ENCODE results near the gene ABCA1.

ABCA1 gene

DNA sequence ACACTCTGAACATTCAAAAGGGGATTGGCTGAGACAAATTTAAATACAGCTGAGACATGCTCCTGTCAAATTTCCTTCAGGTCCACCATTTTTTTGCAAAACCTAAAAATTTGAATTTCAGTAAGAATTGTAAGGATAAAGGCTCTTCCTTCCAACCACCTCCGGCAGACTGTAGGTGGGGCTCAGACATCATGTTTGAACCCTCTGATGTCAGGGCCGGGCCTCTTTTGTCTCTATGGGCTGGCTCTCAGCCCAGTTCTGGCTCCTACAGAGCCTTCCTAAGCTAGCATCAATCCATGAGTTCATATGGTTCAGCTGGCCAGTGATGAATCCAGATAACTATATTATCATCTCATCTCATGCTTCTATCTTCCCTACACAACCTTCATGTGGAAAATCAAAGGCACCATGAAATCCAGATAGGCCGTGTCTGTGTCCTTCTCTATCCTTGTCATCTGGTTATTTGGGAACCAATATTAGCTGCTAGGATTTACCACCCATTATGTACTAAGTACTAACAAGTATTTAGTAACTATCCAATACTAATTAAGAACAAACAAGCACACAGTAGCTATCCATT, 119.8 kb downstream of the ABCA1 start:
- no peak overlapping the region for H3K4me3 ChIP-seq (ENCODE audit: low read length in 2 of 2)
- H3K27me3 ChIP-seq (ENCODE audit: control insufficient read depth in 2 of 2, insufficient read depth in 2 of 2, low read length in 2 of 2), result no peaks in the 10 kb centered on the region
- peaks cover 59 to 85% of the 10 kb centered on the region in 2 donors for H3K36me3 ChIP-seq (ENCODE audit: control insufficient read depth in 2 of 2, insufficient read depth in 2 of 2, low read length in 2 of 2)
- no peak overlapping the region for H3K27ac ChIP-seq (ENCODE audit: low read depth in 2 of 2, low read length in 2 of 2)
- no peaks in the 10 kb centered on the region for H3K9me3 ChIP-seq (ENCODE audit: control insufficient read depth in 2 of 2, low read length in 2 of 2)
- H3K4me1 ChIP-seq (ENCODE audit: control insufficient read depth in 2 of 2, insufficient read depth in 2 of 2, low read length in 2 of 2), result peaks cover 0 to 4% of the 10 kb centered on the region in 2 donors
- no peak overlapping the region for H3K9ac ChIP-seq (ENCODE audit: low read depth in 1 of 2, low read length in 2 of 2)

DNA sequence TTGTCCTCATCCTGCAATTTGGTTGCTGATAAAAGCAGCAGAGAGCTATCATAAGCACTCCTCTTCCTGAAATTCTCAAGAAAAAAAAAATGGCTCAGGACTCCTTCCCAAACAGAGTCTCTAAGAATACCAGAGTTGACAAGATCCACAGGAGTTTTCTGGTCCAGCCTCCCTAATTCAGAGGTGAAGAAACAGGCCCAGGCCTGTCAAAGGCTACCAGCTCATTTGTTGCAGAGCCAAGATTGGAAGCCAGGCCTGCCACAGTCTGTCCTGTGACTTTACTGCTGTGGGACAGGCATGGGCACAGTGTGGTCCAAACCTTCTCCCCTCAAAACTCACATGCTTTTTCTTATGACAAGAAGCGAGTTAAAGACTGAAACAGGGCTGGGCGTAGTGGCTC, 122.5 kb downstream of the ABCA1 start:
- no peak overlapping the region for H3K9ac ChIP-seq (ENCODE audit: low read depth in 1 of 2, low read length in 2 of 2)
- no peak overlapping the region for H3K27ac ChIP-seq (ENCODE audit: low read depth in 2 of 2, low read length in 2 of 2)
- H3K27me3 ChIP-seq (ENCODE audit: control insufficient read depth in 2 of 2, insufficient read depth in 2 of 2, low read length in 2 of 2), result no peaks in the 10 kb centered on the region
- H3K4me1 ChIP-seq (ENCODE audit: control insufficient read depth in 2 of 2, insufficient read depth in 2 of 2, low read length in 2 of 2), result peaks cover 0 to under 1% of the 10 kb centered on the region in 2 donors
- peaks cover 64 to 81% of the 10 kb centered on the region in 2 donors for H3K36me3 ChIP-seq (ENCODE audit: control insufficient read depth in 2 of 2, insufficient read depth in 2 of 2, low read length in 2 of 2)
- H3K9me3 ChIP-seq (ENCODE audit: control insufficient read depth in 2 of 2, low read length in 2 of 2), result no peaks in the 10 kb centered on the region
- H3K4me3 ChIP-seq (ENCODE audit: low read length in 2 of 2), result no peak overlapping the region

DNA sequence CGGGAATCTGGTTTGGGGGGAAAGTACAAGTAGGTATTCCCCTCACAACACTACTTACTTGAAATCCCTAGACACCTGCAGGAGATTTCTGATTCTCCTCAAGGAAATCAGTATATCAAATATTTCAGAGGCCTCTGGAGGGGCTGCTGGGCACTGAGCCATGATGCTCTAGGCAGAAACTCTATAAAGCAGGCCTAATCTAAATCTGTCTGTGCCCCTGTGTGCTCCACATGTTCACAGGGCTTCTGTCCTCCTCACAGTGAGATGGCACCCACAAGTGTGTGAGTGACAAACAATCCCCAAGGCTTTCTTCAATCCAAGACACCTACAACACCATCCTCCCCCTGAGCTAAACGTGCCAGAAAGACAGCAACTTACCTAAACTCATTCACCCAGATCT, 125.0 kb downstream of the ABCA1 start:
- H3K36me3 ChIP-seq (ENCODE audit: control insufficient read depth in 2 of 2, insufficient read depth in 2 of 2, low read length in 2 of 2), result peaks cover 69 to 81% of the 10 kb centered on the region in 2 donors

DNA sequence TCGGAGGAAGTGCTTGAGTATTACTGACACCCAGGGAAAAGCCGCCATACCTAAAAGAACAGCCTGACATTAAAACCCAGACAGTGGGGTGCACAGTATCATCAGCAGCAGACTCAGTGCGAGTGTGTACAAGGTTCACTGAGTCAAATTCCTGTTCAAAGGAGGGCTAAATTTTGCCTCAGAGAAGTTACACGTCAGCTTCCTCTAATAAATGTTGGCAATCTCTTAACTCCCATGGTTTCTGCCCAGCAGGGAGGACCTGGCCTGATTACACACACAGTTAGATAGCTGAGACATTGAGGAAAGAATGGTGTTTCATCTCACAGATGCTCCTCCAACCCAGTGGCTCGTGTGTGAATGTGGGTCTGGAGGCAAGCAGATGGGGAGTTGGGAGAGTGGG, 125.8 kb downstream of the ABCA1 start:
- H3K27ac ChIP-seq (ENCODE audit: low read depth in 2 of 2, low read length in 2 of 2), result no peak overlapping the region
- no peak overlapping the region for H3K9ac ChIP-seq (ENCODE audit: low read depth in 1 of 2, low read length in 2 of 2)
- H3K27me3 ChIP-seq (ENCODE audit: control insufficient read depth in 2 of 2, insufficient read depth in 2 of 2, low read length in 2 of 2), result no peaks in the 10 kb centered on the region
- H3K4me3 ChIP-seq (ENCODE audit: low read length in 2 of 2), result no peak overlapping the region
- peaks cover 75 to 86% of the 10 kb centered on the region in 2 donors for H3K36me3 ChIP-seq (ENCODE audit: control insufficient read depth in 2 of 2, insufficient read depth in 2 of 2, low read length in 2 of 2)
- H3K4me1 ChIP-seq (ENCODE audit: control insufficient read depth in 2 of 2, insufficient read depth in 2 of 2, low read length in 2 of 2), result no peaks in the 10 kb centered on the region
- no peaks in the 10 kb centered on the region for H3K9me3 ChIP-seq (ENCODE audit: control insufficient read depth in 2 of 2, low read length in 2 of 2)

More for the DNA sequence above, 125.0 kb downstream of the ABCA1 start:
- Histone ChIP-seq H3K4me3 (ENCODE audit: low read length in 2 of 2) (no peak overlapping the region), H3K9ac (ENCODE audit: low read depth in 1 of 2, low read length in 2 of 2) (no peak overlapping the region), H3K27ac (ENCODE audit: low read depth in 2 of 2, low read length in 2 of 2) (no peak overlapping the region), H3K27me3 (ENCODE audit: control insufficient read depth in 2 of 2, insufficient read depth in 2 of 2, low read length in 2 of 2) (no peaks in the 10 kb centered on the region), H3K4me1 (ENCODE audit: control insufficient read depth in 2 of 2, insufficient read depth in 2 of 2, low read length in 2 of 2) (no peaks in the 10 kb centered on the region), H3K9me3 (ENCODE audit: control insufficient read depth in 2 of 2, low read length in 2 of 2) (no peaks in the 10 kb centered on the region)

DNA sequence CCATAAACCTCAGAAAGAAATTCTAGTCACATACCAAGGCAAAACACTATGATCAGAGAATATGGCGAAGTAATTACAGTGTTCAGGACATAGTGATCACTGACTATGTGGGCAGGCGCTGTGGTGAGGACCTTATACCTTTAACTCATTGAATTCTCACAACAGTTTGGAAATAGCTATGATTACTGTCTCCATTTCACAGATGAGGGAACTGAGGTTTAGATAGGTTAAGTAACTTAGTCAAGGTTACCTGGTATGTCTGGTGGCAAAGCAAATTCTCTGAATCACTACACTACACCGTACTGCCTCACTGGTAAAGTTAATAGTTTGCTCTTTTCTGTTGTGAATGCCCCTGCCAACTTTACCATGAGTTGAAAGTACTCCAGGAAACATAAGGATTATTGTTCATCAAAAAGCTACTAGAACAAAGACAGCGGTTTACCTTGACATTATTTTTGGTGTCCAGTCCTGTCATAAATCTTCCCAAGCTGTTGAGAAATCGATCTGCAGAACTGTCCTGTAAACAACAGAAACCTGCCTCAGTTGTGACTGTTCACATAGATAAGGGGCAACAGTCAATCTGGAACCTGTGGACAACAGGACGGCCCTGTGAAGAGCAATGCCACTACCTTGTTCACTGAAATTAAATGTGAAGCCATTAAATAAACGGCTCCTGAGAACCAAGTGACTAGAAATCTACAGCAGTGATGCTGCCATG, 127.7 kb downstream of the ABCA1 start:
- H3K36me3 ChIP-seq (ENCODE audit: control insufficient read depth in 2 of 2, insufficient read depth in 2 of 2, low read length in 2 of 2), result peaks cover 74 to 87% of the 10 kb centered on the region in 2 donors
- H3K27ac ChIP-seq (ENCODE audit: low read depth in 2 of 2, low read length in 2 of 2), result no peak overlapping the region

DNA sequence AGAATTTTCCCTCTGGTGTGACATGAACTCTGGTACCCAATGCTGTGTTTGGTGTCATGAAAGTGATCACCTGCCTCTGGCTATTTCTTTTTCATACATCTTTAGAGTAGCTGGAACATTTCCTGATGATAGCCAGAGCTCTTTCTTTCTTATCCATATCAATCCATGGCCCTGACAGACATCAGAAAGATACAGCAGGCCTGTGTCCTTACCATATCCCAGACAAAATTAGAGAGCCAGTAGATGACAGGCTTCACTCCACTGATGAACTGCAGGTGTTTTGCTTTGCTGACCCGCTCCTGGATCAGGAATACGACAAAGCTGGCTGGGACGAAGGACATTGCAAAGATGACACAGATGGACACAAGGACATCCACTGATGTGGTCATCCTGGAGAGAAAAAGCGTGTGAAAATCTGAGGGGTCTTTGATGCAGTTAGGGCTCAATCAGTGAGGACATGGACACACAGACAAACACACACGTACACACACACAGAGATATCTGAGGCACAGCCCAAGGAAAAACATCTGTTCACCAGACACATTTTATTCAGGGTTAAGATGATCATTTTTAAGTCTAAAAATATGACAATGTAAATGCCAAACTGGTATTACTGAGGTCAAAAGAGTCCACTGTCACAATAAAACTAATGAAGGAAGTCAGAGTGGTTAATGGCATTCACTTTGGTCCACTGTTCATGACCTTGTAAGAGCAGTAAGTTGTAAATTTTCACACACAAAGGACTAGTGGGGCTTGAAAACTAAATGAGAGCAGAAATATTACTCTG, 129.6 kb downstream of the ABCA1 start:
- Histone ChIP-seq H3K9me3 (ENCODE audit: control insufficient read depth in 2 of 2, low read length in 2 of 2) (no peaks in the 10 kb centered on the region), H3K9ac (ENCODE audit: low read depth in 1 of 2, low read length in 2 of 2) (no peak overlapping the region), H3K27me3 (ENCODE audit: control insufficient read depth in 2 of 2, insufficient read depth in 2 of 2, low read length in 2 of 2) (no peaks in the 10 kb centered on the region), H3K36me3 (ENCODE audit: control insufficient read depth in 2 of 2, insufficient read depth in 2 of 2, low read length in 2 of 2) (peaks cover 72 to 88% of the 10 kb centered on the region in 2 donors), H3K4me1 (ENCODE audit: control insufficient read depth in 2 of 2, insufficient read depth in 2 of 2, low read length in 2 of 2) (no peaks in the 10 kb centered on the region), H3K4me3 (ENCODE audit: low read length in 2 of 2) (no peak overlapping the region), H3K27ac (ENCODE audit: low read depth in 2 of 2, low read length in 2 of 2) (no peak overlapping the region)

More for the DNA sequence above, 127.7 kb downstream of the ABCA1 start:
- Histone ChIP-seq H3K4me1 (ENCODE audit: control insufficient read depth in 2 of 2, insufficient read depth in 2 of 2, low read length in 2 of 2) (no peaks in the 10 kb centered on the region), H3K27me3 (ENCODE audit: control insufficient read depth in 2 of 2, insufficient read depth in 2 of 2, low read length in 2 of 2) (no peaks in the 10 kb centered on the region), H3K4me3 (ENCODE audit: low read length in 2 of 2) (no peak overlapping the region), H3K9ac (ENCODE audit: low read depth in 1 of 2, low read length in 2 of 2) (no peak overlapping the region), H3K9me3 (ENCODE audit: control insufficient read depth in 2 of 2, low read length in 2 of 2) (no peaks in the 10 kb centered on the region)

DNA sequence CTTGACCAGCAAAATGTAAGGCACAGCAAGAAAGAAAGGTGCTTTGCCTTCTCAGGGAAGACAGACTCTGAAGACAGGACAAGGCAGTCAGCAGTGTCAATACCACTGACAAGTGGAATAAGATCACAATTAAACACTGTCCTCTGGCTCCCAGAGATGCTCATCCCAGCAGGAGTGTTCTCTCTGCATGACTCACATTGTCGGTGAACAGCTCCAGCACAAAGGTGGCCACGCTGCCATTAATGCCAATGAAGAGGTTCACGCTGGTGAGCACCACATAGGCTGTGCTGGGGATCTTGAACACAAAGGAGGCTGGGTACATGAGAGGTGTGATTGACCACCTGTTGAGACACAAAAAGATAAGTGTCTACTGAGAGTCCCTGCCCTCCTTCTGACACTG, 132.1 kb downstream of the ABCA1 start:
- no peaks in the 10 kb centered on the region for H3K4me1 ChIP-seq (ENCODE audit: control insufficient read depth in 2 of 2, insufficient read depth in 2 of 2, low read length in 2 of 2)
- no peak overlapping the region for H3K4me3 ChIP-seq (ENCODE audit: low read length in 2 of 2)
- peaks cover 69 to 94% of the 10 kb centered on the region in 2 donors for H3K36me3 ChIP-seq (ENCODE audit: control insufficient read depth in 2 of 2, insufficient read depth in 2 of 2, low read length in 2 of 2)
- H3K27ac ChIP-seq (ENCODE audit: low read depth in 2 of 2, low read length in 2 of 2), result no peak overlapping the region
- no peaks in the 10 kb centered on the region for H3K27me3 ChIP-seq (ENCODE audit: control insufficient read depth in 2 of 2, insufficient read depth in 2 of 2, low read length in 2 of 2)
- no peaks in the 10 kb centered on the region for H3K9me3 ChIP-seq (ENCODE audit: control insufficient read depth in 2 of 2, low read length in 2 of 2)
- no peak overlapping the region for H3K9ac ChIP-seq (ENCODE audit: low read depth in 1 of 2, low read length in 2 of 2)

DNA sequence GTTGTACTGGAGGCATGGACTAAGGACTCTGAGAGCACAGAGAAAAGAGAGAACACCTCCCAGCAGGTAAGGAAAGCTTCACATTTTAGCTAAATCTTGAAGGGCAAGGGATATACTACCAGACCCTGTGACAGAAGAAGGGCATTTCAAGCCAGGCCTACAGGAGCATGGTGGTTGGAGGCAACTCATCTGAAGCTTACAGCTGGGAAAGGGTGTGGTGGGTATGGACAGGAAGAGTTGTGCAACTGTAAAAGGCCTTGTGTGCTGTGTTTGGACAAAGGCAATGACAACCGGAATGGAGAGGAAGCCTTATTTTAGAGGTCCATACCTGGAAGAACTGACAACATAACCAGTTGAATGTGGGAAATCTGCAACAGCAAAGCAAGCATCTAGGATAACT, 132.9 kb downstream of the ABCA1 start:
- no peak overlapping the region for H3K9ac ChIP-seq (ENCODE audit: low read depth in 1 of 2, low read length in 2 of 2)
- H3K4me3 ChIP-seq (ENCODE audit: low read length in 2 of 2), result no peak overlapping the region
- H3K4me1 ChIP-seq (ENCODE audit: control insufficient read depth in 2 of 2, insufficient read depth in 2 of 2, low read length in 2 of 2), result no peaks in the 10 kb centered on the region
- H3K9me3 ChIP-seq (ENCODE audit: control insufficient read depth in 2 of 2, low read length in 2 of 2), result no peaks in the 10 kb centered on the region
- H3K27me3 ChIP-seq (ENCODE audit: control insufficient read depth in 2 of 2, insufficient read depth in 2 of 2, low read length in 2 of 2), result no peaks in the 10 kb centered on the region
- peaks cover 66 to 86% of the 10 kb centered on the region in 2 donors for H3K36me3 ChIP-seq (ENCODE audit: control insufficient read depth in 2 of 2, insufficient read depth in 2 of 2, low read length in 2 of 2)
- H3K27ac ChIP-seq (ENCODE audit: low read depth in 2 of 2, low read length in 2 of 2), result no peak overlapping the region

DNA sequence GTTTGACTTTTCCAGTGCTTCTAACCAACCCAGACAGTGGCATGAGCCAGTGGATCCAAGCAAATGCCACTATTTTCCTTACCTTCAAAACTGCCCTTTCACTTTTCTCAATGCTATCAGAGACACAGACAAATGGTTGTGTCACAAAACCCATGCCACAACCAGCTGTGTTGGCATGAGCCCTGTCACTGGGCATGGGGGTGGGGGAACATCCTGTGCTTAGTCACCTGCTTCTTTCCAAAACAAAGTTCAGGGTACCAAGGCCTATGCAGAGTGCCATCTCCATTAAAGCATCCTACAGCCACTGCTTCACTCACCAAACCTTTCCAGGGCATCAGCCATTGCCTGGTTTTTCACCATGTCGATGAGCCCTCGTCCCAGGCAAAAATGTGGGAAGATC, 133.9 kb downstream of the ABCA1 start:
- H3K27ac ChIP-seq (ENCODE audit: low read depth in 2 of 2, low read length in 2 of 2), result no peak overlapping the region
- no peaks in the 10 kb centered on the region for H3K27me3 ChIP-seq (ENCODE audit: control insufficient read depth in 2 of 2, insufficient read depth in 2 of 2, low read length in 2 of 2)
- no peaks in the 10 kb centered on the region for H3K4me1 ChIP-seq (ENCODE audit: control insufficient read depth in 2 of 2, insufficient read depth in 2 of 2, low read length in 2 of 2)
- H3K9me3 ChIP-seq (ENCODE audit: control insufficient read depth in 2 of 2, low read length in 2 of 2), result no peaks in the 10 kb centered on the region
- H3K9ac ChIP-seq (ENCODE audit: low read depth in 1 of 2, low read length in 2 of 2), result no peak overlapping the region
- no peak overlapping the region for H3K4me3 ChIP-seq (ENCODE audit: low read length in 2 of 2)
- H3K36me3 ChIP-seq (ENCODE audit: control insufficient read depth in 2 of 2, insufficient read depth in 2 of 2, low read length in 2 of 2), result peaks cover 66 to 84% of the 10 kb centered on the region in 2 donors

DNA sequence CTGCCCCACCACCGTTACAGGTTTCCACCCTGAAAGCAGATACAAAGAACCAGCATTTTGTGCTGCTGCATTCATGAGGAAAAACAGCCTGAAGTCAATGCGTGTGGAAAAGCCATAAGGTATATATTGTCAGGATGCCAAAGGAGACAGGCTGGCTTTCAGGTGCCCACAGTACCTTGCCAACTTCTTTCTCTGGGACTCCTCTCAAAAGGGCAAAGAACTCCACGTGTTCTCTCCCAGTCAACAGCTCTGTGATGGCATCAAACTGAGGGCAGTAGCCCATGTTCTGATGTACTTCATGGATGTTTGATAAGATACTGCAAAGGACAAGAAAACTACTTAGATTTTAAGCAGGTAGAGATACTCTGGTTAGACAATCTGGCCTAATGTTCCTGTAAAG, 139.7 kb downstream of the ABCA1 start:
- Histone ChIP-seq H3K36me3 (ENCODE audit: control insufficient read depth in 2 of 2, insufficient read depth in 2 of 2, low read length in 2 of 2) (peaks cover 67 to 72% of the 10 kb centered on the region in 2 donors), H3K9ac (ENCODE audit: low read depth in 1 of 2, low read length in 2 of 2) (no peak overlapping the region), H3K27me3 (ENCODE audit: control insufficient read depth in 2 of 2, insufficient read depth in 2 of 2, low read length in 2 of 2) (no peaks in the 10 kb centered on the region), H3K9me3 (ENCODE audit: control insufficient read depth in 2 of 2, low read length in 2 of 2) (no peaks in the 10 kb centered on the region), H3K4me1 (ENCODE audit: control insufficient read depth in 2 of 2, insufficient read depth in 2 of 2, low read length in 2 of 2) (no peaks in the 10 kb centered on the region), H3K27ac (ENCODE audit: low read depth in 2 of 2, low read length in 2 of 2) (no peak overlapping the region), H3K4me3 (ENCODE audit: low read length in 2 of 2) (no peak overlapping the region)
